Right renal pelvis (tissue), 4 donors: ENCODE results near the gene POLD3. TPM values are rescaled to one million over a fixed set of nuclear protein-coding genes. Genes with fewer than 3 reads are reported as not detected.

Experiments
- DNase-seq, 4 donors: peaks; one replicate each; pipeline ENCODE4 v3.0.0-alpha.2; 2013; ENCODE audit warnings: low read depth in 4 of 4, low spot score in 3 of 4, missing footprints in 1 of 4
- polyA plus RNA-seq, 4 donors: library from polyadenylated mRNA; unstranded; fragments of 120-200 nt; gene quantifications; one replicate each; pipeline ENCODE4 v1.2.1, GENCODE V29; 2013; ENCODE audit not compliant: insufficient read length in 4 of 4

The POLD3 gene
- polyA plus RNA-seq, 4 donors: 29.2 to 37.5 (median 34.2) TPM

- no peak for DNase-seq
These were observed 77.1 kb downstream of the POLD3 start for GRCh38 chr11:74669211-74670160.

GRCh38 chr11:74670171-74670570 is 77.8 kb downstream of the POLD3 start:
- no peak for DNase-seq

- no peak for DNase-seq
These were observed 79.3 kb downstream of the POLD3 start for GRCh38 chr11:74671520-74672196.

- no peak for DNase-seq
These were observed 80.1 kb downstream of the POLD3 start for GRCh38 chr11:74672332-74672955.

GRCh38 chr11:74672956-74673692 is 80.7 kb downstream of the POLD3 start:
- DNase-seq: no peak

GRCh38 chr11:74673693-74674360 is 81.4 kb downstream of the POLD3 start:
- no peak for DNase-seq

- no peak for DNase-seq
These were observed 83.4 kb downstream of the POLD3 start for GRCh38 chr11:74675761-74676160.

- DNase-seq: no peak
These were observed 84.2 kb downstream of the POLD3 start for GRCh38 chr11:74676596-74676995.

- no peak for DNase-seq
These were observed 84.7 kb downstream of the POLD3 start for GRCh38 chr11:74677131-74677530.

- no peak for DNase-seq
These were observed 85.7 kb downstream of the POLD3 start for GRCh38 chr11:74678041-74678440.

- no peak for DNase-seq
These were observed 86.5 kb downstream of the POLD3 start for GRCh38 chr11:74678591-74679512.

GRCh38 chr11:74679513-74679865 is 87.1 kb downstream of the POLD3 start:
- DNase-seq: no peak

GRCh38 chr11:74680035-74680671 is 87.8 kb downstream of the POLD3 start:
- no peak for DNase-seq

GRCh38 chr11:74680703-74681531 is 88.5 kb downstream of the POLD3 start:
- no peak for DNase-seq

GRCh38 chr11:74681686-74682651 is 89.6 kb downstream of the POLD3 start:
- DNase-seq: no peak

GRCh38 chr11:74682731-74683278 is 90.4 kb downstream of the POLD3 start:
- DNase-seq: no peak
